Activated CD4-positive, CD25-positive, alpha-beta regulatory T cell (primary cell): Measurements from ENCODE around the gene SLC38A8.

Experiments used
- DNase-seq, 4 experiments: peaks; one replicate each; lab custom pipeline; 2025; lab: John Stamatoyannopoulos, UW

The SLC38A8 gene

GRCh38 chr16:83996481-83997252, 45.9 kb downstream of the SLC38A8 start:
- no peak for DNase-seq

GRCh38 chr16:83995754-83996153, 46.8 kb downstream of the SLC38A8 start:
- no peak for DNase-seq

GRCh38 chr16:83994703-83995102, 47.9 kb downstream of the SLC38A8 start:
- DNase-seq: no peak

- DNase-seq: no peak
Measured at GRCh38 chr16:83994087-83994486, 48.5 kb downstream of the SLC38A8 start.

GRCh38 chr16:83992624-83993023, 50.0 kb downstream of the SLC38A8 start:
- DNase-seq: no peak

- no peak for DNase-seq
Measured at GRCh38 chr16:83990492-83990891, 52.1 kb downstream of the SLC38A8 start.

- no peak for DNase-seq
Measured at GRCh38 chr16:83989300-83989699, 53.3 kb downstream of the SLC38A8 start.

GRCh38 chr16:83983491-83983890, 59.1 kb downstream of the SLC38A8 start:
- no peak for DNase-seq

GRCh38 chr16:83981799-83982198, 60.8 kb downstream of the SLC38A8 start:
- no peak for DNase-seq

- no peak for DNase-seq
Measured at GRCh38 chr16:83980794-83981193, 61.8 kb downstream of the SLC38A8 start.

- no peak for DNase-seq
Measured at GRCh38 chr16:83979441-83979840, 63.2 kb downstream of the SLC38A8 start.

- DNase-seq: no peak
Measured at GRCh38 chr16:83978401-83978904, 64.1 kb downstream of the SLC38A8 start.

GRCh38 chr16:83977056-83977815, 65.4 kb downstream of the SLC38A8 start:
- DNase-seq: no peak

- DNase-seq: no peak
Measured at GRCh38 chr16:83975590-83976260, 66.9 kb downstream of the SLC38A8 start.

GRCh38 chr16:83974475-83974874, 68.1 kb downstream of the SLC38A8 start:
- DNase-seq: no peak

- no peak for DNase-seq
Measured at GRCh38 chr16:83973581-83974385, 68.8 kb downstream of the SLC38A8 start.

GRCh38 chr16:83973077-83973476, 69.5 kb downstream of the SLC38A8 start:
- DNase-seq: no peak

GRCh38 chr16:83972256-83973008, 70.2 kb downstream of the SLC38A8 start:
- no peak for DNase-seq

GRCh38 chr16:83971165-83972130, 71.1 kb downstream of the SLC38A8 start:
- DNase-seq: no peak

- no peak for DNase-seq
Measured at GRCh38 chr16:83970430-83970815, 72.2 kb downstream of the SLC38A8 start.
